Activated CD4-positive, CD25-positive, alpha-beta regulatory T cell treated with anti-CD3 and anti-CD28 coated beads, Interleukin-2, amount 50 U/mL, for 24 hours (primary cell): ENCODE measurements around the gene FANCI.

Experiments
- ATAC-seq, 2 donors: fragments of 150-1000 bp; cut with Tn5 transposase; one replicate each; pipeline ENCODE4 v1.10.0; 2021; ENCODE audit warnings: mild to moderate bottlenecking in 1 of 2, moderate library complexity in 1 of 2

FANCI gene

DNA sequence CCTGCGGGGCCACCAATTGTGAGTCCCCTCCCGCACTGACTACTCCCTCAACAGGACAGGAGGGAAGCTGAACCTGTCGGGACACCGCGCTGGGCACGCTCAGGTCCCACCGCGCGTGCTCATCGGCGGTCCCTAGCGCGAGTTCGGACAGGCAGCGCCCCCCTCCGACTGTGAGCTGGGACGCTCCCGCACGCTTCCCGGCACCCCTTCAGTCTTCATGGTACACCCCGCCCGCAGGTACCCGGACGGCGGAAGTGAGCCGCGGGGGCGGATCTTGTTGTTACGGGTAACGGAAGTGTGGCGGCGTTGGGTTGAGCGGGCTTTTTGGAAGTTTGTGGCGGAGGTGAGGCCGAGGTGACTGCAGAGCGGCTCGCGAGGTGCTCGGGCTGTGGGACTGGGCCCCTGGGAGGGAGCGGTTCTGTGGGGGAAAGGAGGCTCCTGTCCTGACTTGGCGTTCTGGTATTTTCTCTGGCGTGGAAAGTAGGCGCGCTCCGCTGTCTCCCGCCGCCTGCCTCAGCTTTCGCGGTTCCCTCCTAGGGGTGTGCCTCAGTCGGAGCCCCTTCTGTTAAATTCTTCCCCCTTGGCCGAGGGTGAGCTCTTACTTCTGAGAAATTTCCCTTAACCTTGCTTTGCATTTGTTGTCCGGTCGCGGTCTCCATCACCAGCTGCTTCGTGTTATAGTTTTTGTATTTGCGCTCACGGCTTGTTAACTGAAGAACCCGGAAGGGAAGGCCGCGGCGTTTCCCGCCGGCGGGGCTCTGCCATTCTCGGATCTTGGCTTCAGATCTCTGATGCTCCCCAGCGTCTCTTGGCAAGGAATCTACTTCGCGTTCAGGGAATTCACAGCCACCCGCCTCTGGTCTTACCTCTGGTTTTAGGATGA lies at the start of gene FANCI:
Gene FANCI (plus strand): TSS at position 289 of the 883 bp plus-strand sequence. CDS start 3,669 bp downstream, outside the sequence.
- peak; percentile 98 for ATAC-seq

DNA sequence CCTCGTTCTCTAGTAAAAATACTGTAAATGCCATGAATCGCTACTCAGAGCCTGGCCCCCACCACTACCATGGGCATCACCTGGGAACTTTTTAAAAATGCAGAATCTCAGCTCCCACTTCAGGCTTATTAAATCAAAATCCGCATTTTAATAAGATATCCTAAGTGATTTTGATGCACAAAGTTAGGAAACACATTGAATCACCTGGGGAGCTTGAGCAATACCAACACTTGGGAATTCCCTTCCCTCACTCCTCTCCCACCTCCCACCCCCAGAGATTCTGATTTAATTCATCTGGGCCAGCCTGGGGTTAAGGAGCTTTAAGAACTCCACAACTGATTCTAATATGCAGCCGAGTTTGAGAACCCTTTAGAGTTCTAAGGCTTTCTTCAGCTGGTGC lies 49.2 kb upstream of the FANCI start:
- ATAC-seq = no peak

DNA sequence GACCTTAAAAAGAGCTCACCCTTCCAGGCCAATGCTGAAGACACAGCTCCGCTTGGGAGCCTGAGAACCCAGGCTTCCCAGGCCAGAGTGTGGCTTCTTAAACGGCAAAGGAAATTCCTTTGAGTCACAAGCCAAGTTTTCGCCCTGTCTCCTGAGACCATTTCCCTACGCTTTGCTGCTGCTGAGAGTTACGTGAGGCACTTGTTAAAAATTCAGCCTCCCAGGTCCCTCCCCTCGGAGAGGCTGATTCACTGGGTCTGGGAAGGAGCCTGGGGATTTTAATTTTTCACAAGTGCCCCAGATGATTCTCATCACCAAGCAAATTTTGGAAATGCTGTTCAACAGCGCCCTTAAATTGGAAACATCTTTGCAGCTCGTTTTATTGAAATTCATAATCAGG lies 47.9 kb upstream of the FANCI start:
- ATAC-seq = no peak

DNA sequence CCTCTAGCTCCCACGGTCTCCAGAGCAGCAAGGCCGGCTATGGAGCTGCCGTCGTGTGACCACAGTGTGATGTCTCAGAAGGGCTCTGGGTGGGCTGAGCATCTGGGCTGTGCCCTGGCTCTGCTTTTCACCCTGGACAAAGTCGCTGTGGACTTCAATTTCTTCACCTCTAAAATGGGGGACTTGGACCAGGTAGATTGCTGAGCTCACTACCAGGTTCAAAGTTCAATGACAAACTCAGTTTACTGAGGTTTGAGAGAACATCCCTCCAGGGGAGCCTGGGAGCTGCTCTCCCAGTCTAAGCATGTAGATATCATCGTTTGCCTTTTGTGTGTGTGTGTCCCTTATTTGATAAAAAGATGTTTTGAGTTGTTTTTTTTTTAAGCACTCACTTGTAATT lies 47.5 kb upstream of the FANCI start:
- ATAC-seq = no peak

DNA sequence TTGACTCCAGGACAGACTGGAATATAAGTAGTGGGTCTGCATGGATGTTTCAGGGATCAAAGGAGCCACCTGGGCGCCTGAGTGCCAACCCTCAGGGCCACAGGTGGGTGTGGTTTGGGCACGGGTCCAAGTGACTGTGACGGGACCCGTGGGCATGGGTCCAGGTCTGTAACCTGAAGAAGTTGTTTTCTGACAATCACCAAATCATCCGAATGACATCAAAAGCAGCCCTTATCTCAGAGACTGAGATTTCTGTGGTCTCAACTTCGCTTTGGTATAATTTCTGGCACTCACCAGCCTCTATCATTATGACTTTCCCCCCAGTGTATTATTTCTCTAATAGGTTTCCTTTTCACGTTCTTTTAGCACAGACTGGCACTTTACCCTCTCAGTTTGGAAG lies 46.8 kb upstream of the FANCI start:
- peak; percentile 76 to 82 for ATAC-seq

DNA sequence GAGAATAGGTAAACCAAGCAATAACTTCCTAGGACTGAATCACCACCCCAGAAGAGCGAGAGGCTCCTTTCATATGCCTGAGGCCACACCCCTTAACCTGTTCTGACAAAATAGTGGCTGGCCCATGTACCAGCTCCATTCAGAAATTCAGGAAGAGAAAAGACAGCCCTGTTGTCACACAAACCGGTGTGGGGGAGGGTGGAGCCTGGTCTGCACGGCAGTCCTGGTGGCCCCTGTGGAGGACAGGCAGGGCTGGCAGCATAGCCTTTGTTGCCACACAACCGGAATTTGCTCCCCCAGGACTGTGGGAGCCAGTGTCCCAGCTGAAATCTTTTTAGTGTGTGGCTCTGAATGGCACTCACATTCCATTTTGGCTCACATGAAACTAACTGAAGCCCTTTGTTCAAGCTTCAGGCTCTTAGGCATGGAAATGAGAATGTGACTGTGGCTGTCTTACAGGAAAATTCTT lies 46.2 kb upstream of the FANCI start:
- peak; percentile 79 to 81 for ATAC-seq

DNA sequence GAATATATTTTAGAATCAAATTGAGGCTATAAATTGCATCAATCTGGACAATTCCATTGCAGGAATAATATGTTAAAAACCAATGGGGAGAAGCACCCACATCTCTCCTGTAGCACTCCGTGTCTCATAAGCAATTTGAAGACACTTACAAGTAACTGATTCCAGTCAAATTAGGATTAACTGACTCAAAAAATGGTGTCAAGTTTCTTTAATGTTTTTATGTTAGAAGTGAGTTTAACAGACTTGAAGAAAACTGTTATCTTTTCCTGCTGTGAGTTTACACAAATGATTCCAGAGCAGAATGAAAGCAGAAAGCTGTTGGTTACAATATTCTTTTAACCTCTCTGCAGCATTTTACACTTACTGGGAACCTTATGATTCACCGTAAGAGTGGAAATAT lies 45.6 kb upstream of the FANCI start:
- no peak for ATAC-seq

DNA sequence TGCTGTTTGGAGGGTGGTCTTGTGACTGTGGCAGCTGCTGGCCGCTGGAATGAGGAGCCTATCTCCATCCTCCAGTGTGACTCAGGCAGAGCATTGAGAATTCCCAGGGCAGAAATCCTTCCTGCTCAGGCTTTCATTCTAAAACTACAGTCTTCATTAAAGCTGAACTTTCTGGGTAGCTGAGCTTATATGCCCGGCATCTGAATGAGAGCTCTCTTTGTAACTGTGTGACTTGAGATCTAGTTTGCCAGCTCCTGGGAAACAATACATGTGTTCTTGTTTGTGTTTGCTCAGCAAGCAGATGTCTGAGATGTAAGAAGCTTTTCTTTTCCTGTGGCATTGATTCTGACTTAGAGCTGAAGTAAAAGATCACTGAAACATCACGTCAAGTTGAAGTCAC lies 44.8 kb upstream of the FANCI start:
- ATAC-seq = no peak

DNA sequence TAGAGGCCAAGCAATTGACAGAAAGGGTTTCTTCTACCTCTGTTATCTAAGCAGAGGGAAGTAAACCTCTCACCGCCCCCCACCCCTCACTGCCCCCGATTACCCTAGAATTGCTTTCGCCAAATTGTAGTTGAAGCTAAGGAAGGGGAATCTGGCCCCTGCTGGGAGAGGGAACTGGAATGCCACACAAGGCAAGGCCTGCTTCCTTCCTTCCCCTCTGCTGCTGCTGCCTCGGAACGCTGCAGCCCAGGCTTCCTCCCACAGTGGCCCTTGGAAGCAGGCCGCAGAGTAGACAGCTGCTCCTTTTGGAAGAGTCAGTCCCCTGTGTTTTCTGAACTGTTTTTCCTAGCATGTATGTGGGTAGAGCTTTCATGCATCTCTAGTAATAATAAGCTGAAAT lies 44.0 kb upstream of the FANCI start:
- no peak for ATAC-seq

DNA sequence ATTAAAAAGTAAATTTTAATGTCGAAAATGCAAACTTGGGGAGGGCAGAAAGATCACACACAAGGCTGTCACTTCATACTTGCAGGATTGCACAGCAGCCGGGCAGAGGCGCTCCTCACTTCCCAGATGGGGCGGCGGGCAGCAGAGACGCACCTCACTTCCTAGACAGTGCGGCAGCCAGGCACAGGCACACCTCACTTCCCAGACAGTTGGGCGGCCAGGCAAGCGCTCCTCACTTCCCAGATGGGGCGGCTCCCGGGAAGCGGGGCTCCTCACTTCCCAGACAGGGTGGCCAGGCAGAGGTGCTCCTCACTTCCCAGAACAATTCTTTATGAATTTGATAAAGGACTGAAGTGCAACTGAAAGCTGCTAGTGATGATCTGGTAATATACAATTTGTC lies 43.6 kb upstream of the FANCI start:
- no peak for ATAC-seq

DNA sequence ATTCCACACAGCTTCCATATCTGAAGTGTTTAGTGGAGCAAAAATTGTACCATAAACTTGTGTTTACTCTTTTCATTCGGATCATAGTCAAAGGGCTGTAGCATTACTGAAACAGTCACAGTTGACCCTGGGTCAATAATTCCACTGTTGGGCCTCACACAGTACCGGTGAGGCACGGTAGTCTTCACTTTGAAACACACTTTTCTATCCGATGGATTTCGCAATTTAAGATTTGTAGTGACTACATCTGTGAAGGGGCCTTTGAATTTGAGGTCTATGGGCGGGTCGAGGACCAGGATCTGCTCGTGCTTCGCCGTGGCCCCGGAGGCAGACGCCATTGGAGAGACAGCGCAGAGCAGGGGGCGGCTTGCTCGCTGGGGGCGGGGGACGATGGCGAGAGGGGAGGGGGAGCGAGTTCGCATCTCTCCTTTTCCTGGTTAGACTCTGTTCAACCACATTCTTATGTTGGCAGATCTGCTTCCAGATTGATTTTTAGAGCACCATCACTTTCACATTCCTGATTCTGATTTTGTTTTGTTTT lies 42.2 kb upstream of the FANCI start:
- no peak for ATAC-seq

DNA sequence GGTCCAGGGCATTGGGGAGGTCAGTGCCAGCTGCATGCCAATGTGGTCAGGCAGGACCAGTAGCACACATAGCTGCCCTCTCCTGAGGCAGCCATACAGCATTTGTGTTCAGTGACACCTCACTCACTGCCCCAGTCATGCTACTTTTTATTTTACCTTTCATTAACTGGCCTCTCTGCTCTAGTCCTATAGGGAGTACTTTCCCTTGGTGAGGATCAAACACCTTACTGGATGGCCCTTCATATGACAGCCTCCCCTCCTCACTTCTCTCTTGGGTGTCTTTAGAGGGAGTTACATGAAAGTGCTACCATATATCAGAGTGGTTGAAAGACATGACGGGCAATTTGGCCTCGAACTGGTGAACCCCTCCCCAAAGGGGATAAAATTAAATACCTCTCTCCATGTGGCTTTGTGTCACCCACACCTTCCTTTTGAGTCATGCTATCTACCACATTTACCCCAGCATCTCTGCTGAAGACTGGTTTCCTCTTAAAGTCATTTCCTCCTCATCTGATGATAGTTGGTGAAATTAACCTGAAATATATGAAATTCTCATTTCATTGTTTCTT lies 40.0 kb upstream of the FANCI start:
- ATAC-seq = peak; percentile 89 to 90

DNA sequence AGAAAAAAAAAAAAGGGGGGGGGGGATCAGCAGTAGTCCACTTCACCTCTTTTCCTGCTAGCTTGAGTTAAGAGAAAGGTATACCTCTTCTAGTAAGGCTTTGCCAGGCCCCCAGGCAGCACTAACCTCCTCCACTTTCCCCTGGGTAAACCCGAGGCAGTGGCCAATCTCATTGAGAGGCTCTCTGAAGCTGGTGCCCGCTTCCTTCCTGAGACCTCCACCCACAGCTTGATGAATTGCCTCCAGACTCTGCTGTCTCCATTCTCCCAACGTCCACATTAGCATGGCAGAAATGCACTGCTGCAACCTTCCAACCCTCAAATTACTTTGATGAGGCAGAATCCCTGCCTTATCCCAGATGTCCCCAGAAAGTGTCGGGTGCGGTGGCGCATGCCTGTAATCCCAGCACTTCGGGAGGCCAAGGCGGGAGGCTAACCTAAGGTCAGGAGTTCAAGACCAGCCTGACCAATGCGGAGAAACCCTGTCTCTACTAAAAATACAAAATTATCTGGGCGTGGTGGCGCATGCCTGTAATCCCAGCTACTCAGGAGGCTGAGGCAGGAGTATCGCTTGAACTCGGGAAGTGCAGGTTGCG lies 37.7 kb upstream of the FANCI start:
- no peak for ATAC-seq

DNA sequence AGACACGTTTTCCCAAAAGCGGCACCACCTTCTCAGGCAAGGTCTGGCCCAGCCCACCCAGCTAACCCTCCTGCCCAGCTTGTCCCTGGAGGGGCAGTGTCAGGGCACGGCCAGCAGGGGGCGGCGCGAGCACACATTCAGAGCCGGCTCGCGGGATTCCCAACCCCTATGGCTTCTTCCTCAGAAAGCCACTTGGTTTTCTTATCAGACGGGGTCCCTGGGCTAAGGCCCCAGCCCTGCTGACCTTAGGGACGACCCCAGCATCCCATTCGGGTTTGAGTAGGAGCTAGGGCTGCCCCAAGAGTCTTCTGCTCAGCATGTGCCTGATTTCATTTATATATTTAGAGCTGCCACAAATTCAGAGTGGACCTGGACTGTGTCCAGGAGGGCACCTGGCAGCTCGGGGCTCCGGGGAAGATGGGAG lies 36.9 kb upstream of the FANCI start:
- ATAC-seq = peak; percentile 54 to 69

DNA sequence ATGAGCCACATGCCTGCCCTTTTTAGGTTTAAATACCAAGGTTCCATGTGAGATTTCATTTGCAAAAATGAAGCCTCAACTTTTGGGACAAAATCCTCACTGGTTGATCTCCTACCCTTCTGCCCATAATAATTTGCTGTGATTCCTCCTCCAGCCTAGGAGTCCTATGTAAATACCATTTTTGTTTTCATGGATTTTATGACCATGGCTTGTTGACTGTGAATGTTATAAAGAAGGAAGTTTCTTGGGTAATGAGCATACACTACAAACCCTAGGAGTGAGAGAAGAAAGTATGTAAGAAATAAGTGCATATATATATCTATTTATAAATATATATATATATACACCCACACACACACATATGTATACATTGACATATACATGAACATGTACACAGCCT lies 35.5 kb upstream of the FANCI start:
- ATAC-seq = no peak

DNA sequence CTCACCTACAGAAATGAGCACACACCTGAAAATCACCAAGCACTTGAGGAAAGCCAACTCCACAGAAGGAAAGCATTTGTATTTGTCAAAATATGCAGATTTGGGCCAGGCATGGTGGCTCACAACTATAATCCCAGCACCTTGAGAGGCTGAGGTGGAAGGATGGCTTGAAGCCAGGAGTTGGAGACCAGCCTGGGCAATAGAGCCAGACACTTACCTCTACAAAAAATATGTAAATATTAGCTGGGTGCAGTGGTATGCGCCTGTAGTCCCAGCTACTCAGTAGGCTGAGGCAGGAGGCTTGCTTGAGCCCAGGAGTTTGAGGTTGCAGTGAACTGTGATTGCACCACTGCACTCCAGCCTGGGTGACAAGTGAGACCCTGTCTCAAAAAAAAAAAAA lies 34.7 kb upstream of the FANCI start:
- no peak for ATAC-seq

DNA sequence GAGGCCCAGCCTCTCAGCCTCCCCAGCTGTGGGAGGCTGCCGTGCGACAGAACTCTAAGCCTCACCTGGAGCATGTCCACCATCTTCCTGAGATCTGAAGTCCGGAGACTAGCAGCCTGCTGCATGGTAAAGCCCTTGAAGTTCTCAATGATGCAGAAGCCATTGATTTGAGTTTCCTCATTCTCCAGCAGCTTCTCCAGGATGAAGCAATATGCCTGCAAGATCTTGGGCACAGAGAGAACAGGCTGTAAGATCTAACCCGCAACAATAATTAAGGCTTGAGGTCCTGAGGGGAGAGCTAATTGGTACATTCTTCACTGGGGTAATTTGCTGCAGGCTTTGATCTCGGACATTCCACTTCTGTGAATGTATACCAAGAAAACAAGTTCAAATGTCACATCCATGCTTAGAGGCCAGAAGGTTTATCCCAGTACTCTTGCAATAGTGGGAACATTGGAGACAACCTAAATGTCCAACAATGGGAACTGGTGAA lies 32.1 kb upstream of the FANCI start:
- ATAC-seq = no peak

DNA sequence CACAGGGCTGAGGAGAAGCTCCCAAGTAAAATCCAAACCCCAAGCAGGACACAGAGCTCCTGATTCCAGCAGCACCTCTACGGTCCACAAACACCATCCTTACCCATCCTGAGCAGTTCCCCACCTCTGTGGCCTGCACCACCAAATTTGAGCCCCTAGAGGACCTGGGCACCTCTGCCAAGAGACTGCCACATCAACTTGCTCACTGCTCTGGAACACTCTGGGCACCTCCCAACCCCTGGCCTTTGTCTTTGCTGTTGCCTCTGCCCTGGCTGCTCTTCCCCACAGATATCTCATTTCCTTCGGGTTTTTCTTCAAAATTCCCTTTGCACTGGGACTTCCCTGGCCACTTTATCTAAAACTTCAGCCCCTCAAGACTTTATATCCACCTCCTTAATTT lies 28.2 kb upstream of the FANCI start:
- no peak for ATAC-seq

DNA sequence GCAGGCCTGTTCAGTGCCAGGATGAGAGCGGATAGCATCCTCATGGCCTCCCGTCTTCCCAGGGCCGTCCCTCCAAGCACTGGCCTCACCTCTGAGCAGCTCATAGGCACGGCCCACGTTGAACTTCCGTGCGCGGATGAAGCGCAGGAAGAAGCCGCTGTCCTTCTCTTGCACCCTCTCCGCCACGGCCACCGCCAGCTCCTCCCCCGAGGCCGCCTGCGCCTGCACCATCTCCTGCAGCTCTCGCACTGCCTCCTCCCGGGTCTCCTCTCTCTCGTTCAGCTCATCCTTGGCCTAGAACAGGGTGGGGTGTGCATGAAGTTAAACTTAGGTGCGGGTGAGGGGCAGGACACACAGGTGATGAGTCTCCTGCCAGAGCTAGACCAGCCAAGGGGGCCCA lies 26.7 kb upstream of the FANCI start:
- ATAC-seq = no peak

DNA sequence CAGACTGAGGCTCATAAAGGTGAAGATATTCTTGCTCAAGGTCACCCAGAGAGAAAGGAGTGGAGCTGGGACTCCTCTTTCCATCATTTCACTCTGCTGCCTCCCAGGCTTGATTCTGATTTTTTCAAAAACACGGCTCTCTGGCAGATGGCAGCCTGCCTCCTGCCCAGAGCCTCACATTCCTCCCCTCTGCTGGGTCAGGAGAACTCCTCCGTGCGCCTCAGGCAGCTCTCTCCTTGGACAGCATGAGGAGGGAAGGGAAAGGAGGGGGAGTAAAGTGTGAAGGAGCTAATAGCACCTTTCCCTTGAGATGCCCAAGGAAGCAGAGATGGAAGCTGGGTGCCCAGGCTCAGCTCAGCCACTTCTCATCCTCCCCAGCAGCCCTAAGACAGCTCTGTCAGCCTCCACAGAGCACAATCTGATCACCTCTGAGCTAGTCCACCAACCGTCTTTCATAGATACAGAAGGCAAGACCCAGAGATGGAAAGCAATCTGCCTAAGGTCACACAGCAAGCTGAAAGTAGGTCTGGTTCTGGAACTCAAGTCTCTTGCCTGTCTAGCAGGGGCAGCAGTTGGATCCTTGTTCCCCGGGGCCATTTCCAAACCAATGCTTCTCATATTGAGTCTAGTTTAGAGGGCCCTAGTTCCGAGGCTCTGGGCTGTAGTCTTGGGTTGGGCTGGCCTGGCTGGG lies 25.9 kb upstream of the FANCI start:
- ATAC-seq = no peak

DNA sequence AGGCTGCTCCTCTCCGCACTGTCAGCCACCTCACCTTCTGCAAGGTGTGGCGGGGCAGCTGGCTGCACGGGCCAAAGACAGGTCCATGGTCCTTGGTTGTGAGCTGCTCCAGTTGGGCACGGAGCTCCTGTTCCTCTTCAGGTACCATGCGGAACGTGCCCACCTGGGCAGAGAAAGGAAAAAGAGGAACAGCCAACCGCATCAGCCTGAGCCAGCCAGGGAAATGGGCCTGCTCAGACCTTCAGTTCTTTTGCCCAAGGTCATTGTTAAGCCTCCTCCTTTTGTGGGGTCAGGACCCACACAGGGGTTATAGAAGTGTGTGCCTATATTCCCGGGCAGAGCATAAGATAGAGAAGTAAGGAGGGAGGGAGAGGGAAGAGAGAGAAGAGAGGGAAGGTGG lies 25.2 kb upstream of the FANCI start:
- ATAC-seq = no peak

DNA sequence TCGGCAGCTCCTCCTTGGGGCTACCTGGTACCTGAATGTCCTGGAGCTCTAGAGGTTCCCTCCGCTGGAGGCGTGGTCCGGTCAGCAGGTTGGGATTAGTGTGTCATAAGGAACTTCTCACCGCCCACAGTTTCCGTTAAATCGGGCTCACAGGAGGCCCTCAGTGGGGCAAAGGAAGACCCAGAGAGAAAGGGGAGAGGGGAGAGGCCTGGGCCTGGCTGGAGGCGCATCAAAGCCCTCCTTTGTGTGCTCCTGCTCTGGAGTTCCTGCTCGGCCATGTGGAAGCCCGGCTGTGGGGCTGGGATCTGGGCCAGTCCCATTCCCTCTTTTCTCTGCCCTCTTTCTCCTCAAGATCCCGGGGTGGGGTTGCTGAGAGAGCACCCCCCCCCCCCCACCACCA lies 22.2 kb upstream of the FANCI start, which contains the start of gene RLBP1:
Gene RLBP1 (minus strand): TSS at position 37 of the 400 bp plus-strand sequence. CDS start 2,604 bp downstream, outside the sequence.
- ATAC-seq = no peak

DNA sequence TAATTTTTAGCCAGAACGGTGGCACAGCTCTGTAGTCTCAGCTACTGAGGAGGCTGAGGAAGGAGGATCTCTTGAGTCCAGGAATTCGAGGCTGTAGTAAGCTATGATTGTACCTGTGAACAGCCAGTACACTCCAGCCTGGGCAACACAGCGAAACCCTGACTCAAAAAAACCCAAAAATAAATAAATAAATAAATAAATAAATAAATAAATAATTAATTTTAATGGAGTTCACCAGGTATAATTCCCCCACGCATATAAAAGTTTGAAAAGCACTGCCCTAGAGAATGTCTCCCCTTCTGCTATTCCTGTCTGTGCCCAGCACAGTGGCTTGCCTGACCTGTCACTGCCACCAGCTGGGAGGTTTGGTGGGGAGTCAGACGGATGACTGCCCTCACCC lies 18.2 kb upstream of the FANCI start:
- ATAC-seq = no peak
